H9 (cell line): ENCODE data around the gene DNER. TPM values are rescaled to one million over a fixed set of nuclear protein-coding genes. Genes with fewer than 3 reads are reported as not detected.

ENCODE experiments used
- DNase-seq: peaks from one replicate; pipeline ENCODE4 v3.0.0-alpha.2; 2017
- H2AFZ ChIP-seq: one replicate; pipeline ENCODE4 v1.6.1; 2013; ENCODE audit warnings: mild to moderate bottlenecking, low read length, control low read depth, moderate library complexity
- H2AK5ac ChIP-seq: 2 replicates; pipeline ENCODE4 v1.6.1; 2013; ENCODE audit warnings: low read length, control low read depth, mixed read lengths; ENCODE audit not compliant: insufficient read length
- H2BK120ac ChIP-seq: one replicate; pipeline ENCODE4 v1.6.1; 2013; ENCODE audit warnings: low read depth, mild to moderate bottlenecking, low read length, control low read depth, inconsistent platforms; ENCODE audit not compliant: poor library complexity, severe bottlenecking
- H2BK12ac ChIP-seq: 2 replicates; pipeline ENCODE4 v1.6.1; 2013; ENCODE audit warnings: low read length, control low read depth, mixed read lengths, low read depth; ENCODE audit not compliant: insufficient read length
- H2BK15ac ChIP-seq: 2 replicates; pipeline ENCODE4 v1.6.1; 2013; ENCODE audit warnings: low read depth, low read length, control low read depth
- H2BK20ac ChIP-seq: one replicate; pipeline ENCODE4 v1.6.1; 2013; ENCODE audit warnings: low read depth, mild to moderate bottlenecking, low read length, control low read depth, inconsistent platforms; ENCODE audit not compliant: poor library complexity, severe bottlenecking
- H2BK5ac ChIP-seq: 2 replicates; pipeline ENCODE4 v1.6.1; 2013; ENCODE audit warnings: low read length, control low read depth, mixed read lengths; ENCODE audit not compliant: insufficient read length
- H3K14ac ChIP-seq: 2 replicates; pipeline ENCODE4 v1.6.1; 2013; ENCODE audit warnings: low read length, control low read depth; ENCODE audit not compliant: insufficient read depth
- H3K18ac ChIP-seq: 2 replicates; pipeline ENCODE4 v1.6.1; 2013; ENCODE audit warnings: low read depth, mild to moderate bottlenecking, mixed read lengths, low read length, control low read depth; ENCODE audit not compliant: insufficient read length
- H3K23ac ChIP-seq: 2 replicates; pipeline ENCODE4 v1.6.1; 2013; ENCODE audit warnings: low read length, control low read depth, mixed read lengths, low read depth; ENCODE audit not compliant: insufficient read length
- H3K23me2 ChIP-seq: 2 replicates; pipeline ENCODE4 v1.6.1; 2013; ENCODE audit warnings: low read depth, mild to moderate bottlenecking, mixed read lengths, low read length, control low read depth; ENCODE audit not compliant: insufficient read length, poor library complexity, severe bottlenecking
- H3K27ac ChIP-seq: 2 replicates; pipeline ENCODE4 v1.5.1; 2013; ENCODE audit warnings: low read length, control low read depth, mixed read lengths, low read depth; ENCODE audit not compliant: insufficient read length
- H3K27me3 ChIP-seq: 2 replicates; pipeline ENCODE4 v1.6.1; 2013; ENCODE audit warnings: low read length, control low read depth, inconsistent platforms; ENCODE audit not compliant: insufficient read depth
- H3K4ac ChIP-seq: 2 replicates; pipeline ENCODE4 v1.6.1; 2013; ENCODE audit warnings: low read depth, mild to moderate bottlenecking, control low read depth, inconsistent platforms, low read length, moderate library complexity
- H3K4me1 ChIP-seq: 2 replicates; pipeline ENCODE4 v1.6.1; 2013; ENCODE audit warnings: low read length, control low read depth, inconsistent platforms; ENCODE audit not compliant: insufficient read depth
- H3K4me2 ChIP-seq: 2 replicates; pipeline ENCODE4 v1.6.1; 2013; ENCODE audit warnings: low read length, control low read depth, mixed read lengths; ENCODE audit not compliant: insufficient read length, insufficient read depth
- H3K56ac ChIP-seq: 2 replicates; pipeline ENCODE4 v1.6.1; 2013; ENCODE audit warnings: low read depth, mild to moderate bottlenecking, mixed read lengths, low read length, control low read depth; ENCODE audit not compliant: insufficient read length
- H3K79me1 ChIP-seq: 2 replicates; pipeline ENCODE4 v1.6.1; 2013; ENCODE audit warnings: low read depth, mild to moderate bottlenecking, moderate library complexity, low read length, control low read depth, inconsistent platforms; ENCODE audit not compliant: insufficient read depth, poor library complexity, severe bottlenecking
- H3K79me2 ChIP-seq: 2 replicates; pipeline ENCODE4 v1.6.1; 2013; ENCODE audit warnings: low read length, control low read depth, inconsistent platforms; ENCODE audit not compliant: insufficient read depth
- H3K9ac ChIP-seq: 2 replicates; pipeline ENCODE4 v1.6.1; 2013; ENCODE audit warnings: low read length, control low read depth, mixed read lengths; ENCODE audit not compliant: insufficient read length; ENCODE audit errors: extremely low read depth
- H3K9me3 ChIP-seq: one replicate; pipeline ENCODE4 v1.6.1; 2013; ENCODE audit warnings: low read depth, low read length, inconsistent platforms; ENCODE audit not compliant: control insufficient read depth
- H3T11ph ChIP-seq: one replicate; pipeline ENCODE4 v1.6.1; 2013; ENCODE audit warnings: mild to moderate bottlenecking, low read length, control low read depth, inconsistent platforms
- H4K20me1 ChIP-seq: one replicate; pipeline ENCODE4 v1.6.1; 2013; ENCODE audit not compliant: control insufficient read depth, insufficient read length, insufficient read depth
- H4K5ac ChIP-seq: 2 replicates; pipeline ENCODE4 v1.6.1; 2013; ENCODE audit warnings: low read depth, mild to moderate bottlenecking, mixed read lengths, low read length, control low read depth; ENCODE audit not compliant: insufficient read length
- H4K8ac ChIP-seq: replicated peaks from 2 replicates; pipeline ENCODE4 v1.6.1; 2013; ENCODE audit warnings: low read length, control low read depth, mixed read lengths, low read depth; ENCODE audit not compliant: insufficient read length
- H4K91ac ChIP-seq: 2 replicates; pipeline ENCODE4 v1.6.1; 2013; ENCODE audit warnings: low read depth, mild to moderate bottlenecking, moderate library complexity, mixed read lengths, low read length, control low read depth; ENCODE audit not compliant: insufficient read length
- H3K27ac Mint-ChIP-seq, 3 experiments: 2 replicates in 2 of 3; 3 replicates in 1 of 3; pipeline ENCODE4 v1.8.0; 2020 to 2021; ENCODE audit warnings: mixed read lengths in 3 of 3, mild to moderate bottlenecking in 1 of 3, moderate library complexity in 1 of 3
- H3K27me3 Mint-ChIP-seq: 2 replicates; pipeline ENCODE4 v1.8.0; 2021; ENCODE audit warnings: low read depth, mild to moderate bottlenecking, moderate library complexity, mixed read lengths
- H3K36me3 Mint-ChIP-seq, 3 experiments: 2 replicates in 2 of 3; 3 replicates in 1 of 3; pipeline ENCODE4 v1.8.0; 2020 to 2021; ENCODE audit warnings: low read depth in 3 of 3, mixed read lengths in 3 of 3; ENCODE audit not compliant: insufficient read depth in 1 of 3
- H3K4me1 Mint-ChIP-seq, 2 experiments: 2 replicates each; pipeline ENCODE4 v1.8.0; 2020; ENCODE audit warnings: mixed read lengths in 2 of 2
- H3K4me3 Mint-ChIP-seq, 2 experiments: 2 replicates in 1 of 2; 3 replicates in 1 of 2; pipeline ENCODE4 v1.8.0; 2020 to 2021; ENCODE audit warnings: mild to moderate bottlenecking in 2 of 2, mixed read lengths in 2 of 2, moderate library complexity in 1 of 2
- H3K9me3 Mint-ChIP-seq, 2 experiments: 2 replicates in 1 of 2; 3 replicates in 1 of 2; pipeline ENCODE4 v1.8.0; 2020; ENCODE audit warnings: mild to moderate bottlenecking in 2 of 2, mixed read lengths in 2 of 2, moderate library complexity in 1 of 2
- CTCF ChIP-seq: fragments of 200-600 bp; sonication (generic); conservative IDR thresholded peaks from 3 replicates; pipeline ENCODE4 v1.8.0; 2021; ENCODE audit warnings: antibody characterized with exemption, mild to moderate bottlenecking
- WGBS: extraction: QIAGEN DNeasy Blood & Tissue Kit; methylation state at CpG from one replicate; pipeline ENCODE4 v1.1.7; 2013; ENCODE audit warnings: missing lambda C conversion rate, low lambda C conversion rate, mixed read lengths; ENCODE audit not compliant: insufficient read length; ENCODE audit errors: extremely low coverage; 5-methylcytosine and 5-hydroxymethylcytosine counted together
- total RNA-seq: library from RNA; stranded (reverse); gene quantifications from 2 replicates; pipeline ENCODE4 v1.2.1, GENCODE V29; 2021

Gene DNER
- total RNA-seq, 1 experiment from 2014 or later: 1.0 TPM

- Histone ChIP-seq H4K5ac (no peak overlapping the region), H3K79me2 (no peaks in the 10 kb centered on the region)
- peaks cover 3 to 5% of the 10 kb centered on the region in 2 experiments; a peak in 2 of 5 replicates for H3K9me3 Mint-ChIP-seq
Observed at GRCh38 chr2:229425598-229425997, 288.8 kb downstream of the DNER start.

More at GRCh38 chr2:229425598-229425997, 288.8 kb downstream of the DNER start:
- H3T11ph ChIP-seq: no peak overlapping the region
- WGBS: no CpG with 5 or more reads among the region's 9 CpGs
- H4K20me1 ChIP-seq: no peaks in the 10 kb centered on the region
- no peak overlapping the region for H2BK120ac ChIP-seq
- no peak for DNase-seq
- no peaks in the 10 kb centered on the region for H3K27me3 ChIP-seq
- no peak overlapping the region for H4K8ac ChIP-seq
- Mint-ChIP-seq H3K27me3 (no peaks in the 10 kb centered on the region), H3K4me1 (no peaks in the 10 kb centered on the region), H3K36me3 (no peaks in the 10 kb centered on the region), H3K27ac (no peak overlapping the region), H3K4me3 (no peak overlapping the region)
- no peaks in the 10 kb centered on the region for H3K79me1 ChIP-seq
- H3K9ac ChIP-seq: no peak overlapping the region
- no peak overlapping the region for H2AFZ ChIP-seq
- H3K56ac ChIP-seq: no peak overlapping the region
- no peaks in the 10 kb centered on the region for H3K9me3 ChIP-seq
- no peak overlapping the region for H3K23ac ChIP-seq
- H2BK15ac ChIP-seq: no peak overlapping the region
- no peak overlapping the region for H2BK12ac ChIP-seq
- no peak overlapping the region for H2AK5ac ChIP-seq
- TF ChIP-seq CTCF: no peak
- no peak overlapping the region for H2BK5ac ChIP-seq
- no peak overlapping the region for H3K4ac ChIP-seq
- H3K4me2 ChIP-seq: no peak overlapping the region
- no peaks in the 10 kb centered on the region for H3K23me2 ChIP-seq
- H3K4me1 ChIP-seq: no peaks in the 10 kb centered on the region
- no peak overlapping the region for H3K14ac ChIP-seq
- no peak overlapping the region for H2BK20ac ChIP-seq
- H4K91ac ChIP-seq: no peak overlapping the region
- H3K27ac ChIP-seq: no peak overlapping the region
- H3K18ac ChIP-seq: no peak overlapping the region
